Smooth muscle cell (in vitro differentiated cells): ENCODE results near the gene P2RY6. TPM values are rescaled to one million over a fixed set of nuclear protein-coding genes. Genes with fewer than 3 reads are reported as not detected.
"Not testable (repeated sequence)": the region's sequence is repeated elsewhere in the genome, so short reads cannot be mapped to it uniquely, and the experiment has no call there.

Source experiments
- DNase-seq: peaks from one replicate; lab custom pipeline; 2025; ENCODE audit not compliant: unreplicated experiment; lab: John Stamatoyannopoulos, UW
- H2AFZ ChIP-seq: fragments of 200-600 bp; sonication (generic); 2 replicates; pipeline ENCODE4 v1.6.0; 2016; ENCODE audit warnings: antibody characterized with exemption, low read depth, mild to moderate bottlenecking
- H3F3A ChIP-seq: fragments of 200-600 bp; sonication (generic); 2 replicates; pipeline ENCODE4 v1.6.0; 2017; ENCODE audit warnings: antibody characterized with exemption, low read depth
- H3K27ac ChIP-seq: fragments of 200-600 bp; sonication (generic); 2 replicates; pipeline ENCODE4 v1.5.1; 2016; ENCODE audit warnings: low read depth, mild to moderate bottlenecking
- H3K27me3 ChIP-seq: fragments of 200-600 bp; sonication (generic); 2 replicates; pipeline ENCODE4 v1.6.1; 2016; ENCODE audit warnings: low read depth, mild to moderate bottlenecking
- H3K36me3 ChIP-seq: fragments of 200-600 bp; sonication (generic); 2 replicates; pipeline ENCODE4 v1.5.1; 2016; ENCODE audit warnings: low read depth
- H3K4me1 ChIP-seq: fragments of 200-600 bp; sonication (generic); 2 replicates; pipeline ENCODE4 v1.5.1; 2016; ENCODE audit warnings: low read depth
- H3K4me2 ChIP-seq: fragments of 200-600 bp; sonication (generic); 2 replicates; pipeline ENCODE4 v1.6.0; 2016; ENCODE audit warnings: mild to moderate bottlenecking
- H3K4me3 ChIP-seq: fragments of 200-600 bp; sonication (generic); 2 replicates; pipeline ENCODE4 v1.5.1; 2016; ENCODE audit warnings: mild to moderate bottlenecking
- H3K79me2 ChIP-seq: fragments of 200-600 bp; sonication (generic); 2 replicates; pipeline ENCODE4 v1.6.0; 2016; ENCODE audit warnings: low read depth, mild to moderate bottlenecking
- H3K9ac ChIP-seq: fragments of 200-600 bp; sonication (generic); 2 replicates; pipeline ENCODE4 v1.6.0; 2016; ENCODE audit warnings: low read depth
- H3K9me3 ChIP-seq: fragments of 200-600 bp; sonication (generic); replicated peaks from 2 replicates; pipeline ENCODE4 v1.5.1; 2016; ENCODE audit warnings: low read depth
- H4K20me1 ChIP-seq: fragments of 200-600 bp; sonication (generic); 2 replicates; pipeline ENCODE4 v1.6.0; 2016; ENCODE audit warnings: low read depth
- WGBS: methylation state at CpG from one replicate; pipeline ENCODE4 v1.1.7; 2016; ENCODE audit warnings: low lambda C conversion rate; 5-methylcytosine and 5-hydroxymethylcytosine counted together
- polyA plus RNA-seq: library from polyadenylated mRNA; unstranded; fragments of >200 nt; fragmentation: Nextera tagmentation; extraction: Ambion mirVana; gene quantifications from 2 replicates; pipeline ENCODE4 v1.2.1, GENCODE V29; 2016
- total RNA-seq: library from RNA; depleted of rRNA; stranded (reverse); fragments of >200 nt; gene quantifications from 2 replicates; pipeline ENCODE4 v1.2.3, GENCODE V29; 2014
- TF ChIP-seq, protein P1 (sequence below): fragments of 200-600 bp; sonication (generic); IDR thresholded peaks from 2 replicates; pipeline ENCODE4 v1.5.1; 2017; ENCODE audit warnings: borderline replicate concordance, mild to moderate bottlenecking, antibody characterized with exemption; ENCODE audit not compliant: insufficient read depth, poor library complexity, severe bottlenecking

The P2RY6 gene
- total and polyA plus RNA-seq, 2 experiments from 2014 or later, result 3.7 to 13.8 TPM

GRCh38 chr11:73230931-73231330, 41.2 kb upstream of the P2RY6 start:
- 97% methylated on average over 6 of the region's 7 CpGs for WGBS
- no peaks in the 10 kb centered on the region for H3F3A ChIP-seq
- no peak overlapping the region for H3K4me3 ChIP-seq
- H3K79me2 ChIP-seq, result no peaks in the 10 kb centered on the region
- TF ChIP-seq, protein P1, sequence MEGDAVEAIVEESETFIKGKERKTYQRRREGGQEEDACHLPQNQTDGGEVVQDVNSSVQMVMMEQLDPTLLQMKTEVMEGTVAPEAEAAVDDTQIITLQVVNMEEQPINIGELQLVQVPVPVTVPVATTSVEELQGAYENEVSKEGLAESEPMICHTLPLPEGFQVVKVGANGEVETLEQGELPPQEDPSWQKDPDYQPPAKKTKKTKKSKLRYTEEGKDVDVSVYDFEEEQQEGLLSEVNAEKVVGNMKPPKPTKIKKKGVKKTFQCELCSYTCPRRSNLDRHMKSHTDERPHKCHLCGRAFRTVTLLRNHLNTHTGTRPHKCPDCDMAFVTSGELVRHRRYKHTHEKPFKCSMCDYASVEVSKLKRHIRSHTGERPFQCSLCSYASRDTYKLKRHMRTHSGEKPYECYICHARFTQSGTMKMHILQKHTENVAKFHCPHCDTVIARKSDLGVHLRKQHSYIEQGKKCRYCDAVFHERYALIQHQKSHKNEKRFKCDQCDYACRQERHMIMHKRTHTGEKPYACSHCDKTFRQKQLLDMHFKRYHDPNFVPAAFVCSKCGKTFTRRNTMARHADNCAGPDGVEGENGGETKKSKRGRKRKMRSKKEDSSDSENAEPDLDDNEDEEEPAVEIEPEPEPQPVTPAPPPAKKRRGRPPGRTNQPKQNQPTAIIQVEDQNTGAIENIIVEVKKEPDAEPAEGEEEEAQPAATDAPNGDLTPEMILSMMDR, result no peak
- DNase-seq, result no peak
- no peaks in the 10 kb centered on the region for H3K36me3 ChIP-seq
- H3K9ac ChIP-seq, result no peak overlapping the region
- H3K27ac ChIP-seq, result no peak overlapping the region
- no peaks in the 10 kb centered on the region for H3K4me1 ChIP-seq
- H3K9me3 ChIP-seq, result no peaks in the 10 kb centered on the region
- no peaks in the 10 kb centered on the region for H4K20me1 ChIP-seq
- H3K27me3 ChIP-seq, result no peaks in the 10 kb centered on the region
- H3K4me2 ChIP-seq, result no peak overlapping the region
- no peak overlapping the region for H2AFZ ChIP-seq

GRCh38 chr11:73232487-73232886, 39.7 kb upstream of the P2RY6 start:
- H3K4me1 ChIP-seq, H3K4me3 ChIP-seq, H3K79me2 ChIP-seq, H3K36me3 ChIP-seq, H3K27me3 ChIP-seq, H3F3A ChIP-seq, H3K4me2 ChIP-seq, H2AFZ ChIP-seq, DNase-seq, H3K27ac ChIP-seq, H4K20me1 ChIP-seq, H3K9me3 ChIP-seq, H3K9ac ChIP-seq: not testable (repeated sequence)
- WGBS, result 96% methylated on average over 7 of the region's 7 CpGs

DNA sequence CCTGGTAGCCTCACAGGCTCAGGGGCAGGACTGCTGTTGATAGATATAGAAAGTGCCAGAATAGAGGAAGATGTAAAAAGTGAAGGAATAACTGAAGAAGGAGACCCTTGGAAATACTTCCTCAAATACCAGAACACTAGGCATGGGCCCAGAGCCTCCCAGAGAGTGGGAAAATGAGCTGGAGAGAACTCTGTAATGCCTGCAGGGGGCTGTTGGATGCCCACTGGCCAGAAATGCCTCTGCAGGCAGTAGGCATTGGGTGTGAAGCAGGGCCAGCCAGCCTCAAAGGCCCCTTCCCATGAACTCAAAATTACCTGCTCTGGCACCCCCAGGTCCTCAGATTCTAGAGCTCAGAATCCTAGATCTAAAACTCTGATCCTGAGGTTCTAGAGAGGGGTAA, 38.9 kb upstream of the P2RY6 start:
- no peak overlapping the region for H2AFZ ChIP-seq
- no peaks in the 10 kb centered on the region for H3K27me3 ChIP-seq
- H3K9me3 ChIP-seq, result no peaks in the 10 kb centered on the region
- no peak overlapping the region for H3K4me3 ChIP-seq
- TF ChIP-seq, protein P1, result no peak
- H3K79me2 ChIP-seq, result no peaks in the 10 kb centered on the region
- no peak overlapping the region for H3K27ac ChIP-seq
- H3K36me3 ChIP-seq, result no peaks in the 10 kb centered on the region
- H3K4me2 ChIP-seq, result no peak overlapping the region
- no peak for DNase-seq
- H4K20me1 ChIP-seq, result no peaks in the 10 kb centered on the region
- H3K4me1 ChIP-seq, result no peaks in the 10 kb centered on the region
- H3F3A ChIP-seq, result no peaks in the 10 kb centered on the region
- no peak overlapping the region for H3K9ac ChIP-seq

DNA sequence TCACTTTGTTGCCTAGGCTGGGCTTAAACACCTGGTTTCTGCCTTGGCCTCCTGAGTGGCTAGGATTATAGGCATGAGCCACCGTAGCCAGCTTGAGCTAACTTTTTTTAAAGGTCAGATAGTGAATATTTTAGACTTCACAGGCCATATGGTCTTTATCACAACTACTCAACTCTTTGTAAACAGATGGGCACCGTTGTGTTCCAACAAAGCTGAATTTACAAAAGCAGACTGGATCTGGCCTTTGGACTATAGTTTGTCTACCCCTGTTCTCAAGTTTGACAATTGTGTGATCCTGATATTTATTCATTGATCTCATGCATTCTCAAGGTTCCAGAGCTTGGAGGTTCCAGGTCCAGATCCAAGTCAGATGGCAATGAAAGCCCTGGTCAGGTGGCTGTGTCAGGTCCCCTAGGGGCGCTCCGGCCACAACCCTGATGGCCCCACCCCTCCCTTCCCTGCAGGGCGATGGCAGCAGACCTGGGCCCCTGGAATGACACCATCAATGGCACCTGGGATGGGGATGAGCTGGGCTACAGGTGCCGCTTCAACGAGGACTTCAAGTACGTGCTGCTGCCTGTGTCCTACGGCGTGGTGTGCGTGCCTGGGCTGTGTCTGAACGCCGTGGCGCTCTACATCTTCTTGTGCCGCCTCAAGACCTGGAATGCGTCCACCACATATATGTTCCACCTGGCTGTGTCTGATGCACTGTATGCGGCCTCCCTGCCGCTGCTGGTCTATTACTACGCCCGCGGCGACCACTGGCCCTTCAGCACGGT, 38.3 kb upstream of the P2RY6 start:
- no peaks in the 10 kb centered on the region for H3K79me2 ChIP-seq
- no peak overlapping the region for H2AFZ ChIP-seq
- no peaks in the 10 kb centered on the region for H4K20me1 ChIP-seq
- DNase-seq, result no peak
- no peak overlapping the region for H3K27ac ChIP-seq
- no peaks in the 10 kb centered on the region for H3K36me3 ChIP-seq
- H3K4me2 ChIP-seq, result no peak overlapping the region
- H3K4me3 ChIP-seq, result no peak overlapping the region
- TF ChIP-seq, protein P1, result no peak
- 88% methylated on average over 23 of the region's 23 CpGs for WGBS
- H3K9ac ChIP-seq, result no peak overlapping the region
- no peaks in the 10 kb centered on the region for H3K9me3 ChIP-seq
- H3F3A ChIP-seq, result no peaks in the 10 kb centered on the region
- no peaks in the 10 kb centered on the region for H3K4me1 ChIP-seq
- H3K27me3 ChIP-seq, result no peaks in the 10 kb centered on the region
